Mesendoderm (in vitro differentiated cells): ENCODE results near the gene MBNL2. TPM values are rescaled to one million over a fixed set of nuclear protein-coding genes. Genes with fewer than 3 reads are reported as not detected.

ENCODE experiments used
- DNase-seq: peaks from one replicate; pipeline ENCODE4 v3.0.0; 2013
- H2AK5ac ChIP-seq: 2 replicates; pipeline ENCODE4 v1.6.1; 2013; ENCODE audit warnings: low read length, inconsistent platforms
- H2BK120ac ChIP-seq: 2 replicates; pipeline ENCODE4 v1.6.1; 2013; ENCODE audit warnings: low read depth, mild to moderate bottlenecking, low read length, moderate library complexity, mixed read lengths
- H2BK15ac ChIP-seq: replicated peaks from 2 replicates; pipeline ENCODE4 v1.6.1; 2013; ENCODE audit warnings: low read depth, mild to moderate bottlenecking, moderate library complexity
- H2BK5ac ChIP-seq: 2 replicates; pipeline ENCODE4 v1.6.1; 2013; ENCODE audit warnings: low read length, inconsistent platforms
- H3K18ac ChIP-seq: 2 replicates; pipeline ENCODE4 v1.6.1; 2013; ENCODE audit warnings: mild to moderate bottlenecking, low read length, mixed read lengths
- H3K23ac ChIP-seq: one replicate; pipeline ENCODE4 v1.6.1; 2013; ENCODE audit warnings: low read length
- H3K27ac ChIP-seq: 2 replicates; pipeline ENCODE4 v1.5.1; 2013; ENCODE audit warnings: low read depth, mild to moderate bottlenecking, inconsistent platforms, low read length, moderate library complexity
- H3K27me3 ChIP-seq: 2 replicates; pipeline ENCODE4 v1.6.1; 2013; ENCODE audit warnings: low read length, control low read depth, mild to moderate bottlenecking, inconsistent platforms; ENCODE audit not compliant: insufficient read depth, poor library complexity
- H3K36me3 ChIP-seq: 2 replicates; pipeline ENCODE4 v1.6.1; 2013; ENCODE audit warnings: low read length, inconsistent platforms; ENCODE audit not compliant: control insufficient read depth, insufficient read depth
- H3K4ac ChIP-seq: one replicate; pipeline ENCODE4 v1.6.1; 2013; ENCODE audit warnings: low read depth, mild to moderate bottlenecking, low read length, moderate library complexity
- H3K4me1 ChIP-seq: 2 replicates; pipeline ENCODE4 v1.6.1; 2013; ENCODE audit warnings: low read depth, low read length, inconsistent platforms; ENCODE audit not compliant: control insufficient read depth
- H3K4me2 ChIP-seq: 2 replicates; pipeline ENCODE4 v1.6.1; 2013; ENCODE audit warnings: low read length
- H3K4me3 ChIP-seq: 2 replicates; pipeline ENCODE4 v1.5.1; 2013; ENCODE audit warnings: mild to moderate bottlenecking, low read length
- H3K56ac ChIP-seq: one replicate; pipeline ENCODE4 v1.6.1; 2013; ENCODE audit warnings: low read length
- H3K79me1 ChIP-seq: 2 replicates; pipeline ENCODE4 v1.6.1; 2013; ENCODE audit warnings: low read length, inconsistent platforms
- H3K79me2 ChIP-seq: 2 replicates; pipeline ENCODE4 v1.6.1; 2013; ENCODE audit warnings: mild to moderate bottlenecking, low read length; ENCODE audit not compliant: control insufficient read depth, insufficient read depth
- H3K9ac ChIP-seq: 2 replicates; pipeline ENCODE4 v1.6.1; 2013; ENCODE audit warnings: low read length, inconsistent platforms
- H4K5ac ChIP-seq: one replicate; pipeline ENCODE4 v1.6.1; 2013; ENCODE audit warnings: low read length
- H4K8ac ChIP-seq: one replicate; pipeline ENCODE4 v1.6.1; 2013; ENCODE audit warnings: low read depth, mild to moderate bottlenecking, control low read depth, low read length, moderate library complexity
- WGBS: extraction: QIAGEN DNeasy Blood & Tissue Kit; methylation state at CpG from one replicate; pipeline ENCODE4 v1.1.7; 2013; ENCODE audit warnings: low lambda C conversion rate, missing lambda C conversion rate; ENCODE audit not compliant: insufficient coverage; ENCODE audit errors: extremely low coverage; 5-methylcytosine and 5-hydroxymethylcytosine counted together
- polyA plus RNA-seq, 2 experiments: library from polyadenylated mRNA; stranded (reverse); fragments of 200-250 nt; gene quantifications; one replicate each; pipeline ENCODE4 v1.2.3, GENCODE V29; 2013

The MBNL2 gene, protein sequence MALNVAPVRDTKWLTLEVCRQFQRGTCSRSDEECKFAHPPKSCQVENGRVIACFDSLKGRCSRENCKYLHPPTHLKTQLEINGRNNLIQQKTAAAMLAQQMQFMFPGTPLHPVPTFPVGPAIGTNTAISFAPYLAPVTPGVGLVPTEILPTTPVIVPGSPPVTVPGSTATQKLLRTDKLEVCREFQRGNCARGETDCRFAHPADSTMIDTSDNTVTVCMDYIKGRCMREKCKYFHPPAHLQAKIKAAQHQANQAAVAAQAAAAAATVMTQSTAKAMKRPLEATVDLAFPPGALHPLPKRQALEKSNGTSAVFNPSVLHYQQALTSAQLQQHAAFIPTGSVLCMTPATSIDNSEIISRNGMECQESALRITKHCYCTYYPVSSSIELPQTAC
- 2.0 TPM for polyA plus RNA-seq (2013, experiment 1 of 2)
- 2.2 TPM for polyA plus RNA-seq (2013, experiment 2 of 2)

DNA sequence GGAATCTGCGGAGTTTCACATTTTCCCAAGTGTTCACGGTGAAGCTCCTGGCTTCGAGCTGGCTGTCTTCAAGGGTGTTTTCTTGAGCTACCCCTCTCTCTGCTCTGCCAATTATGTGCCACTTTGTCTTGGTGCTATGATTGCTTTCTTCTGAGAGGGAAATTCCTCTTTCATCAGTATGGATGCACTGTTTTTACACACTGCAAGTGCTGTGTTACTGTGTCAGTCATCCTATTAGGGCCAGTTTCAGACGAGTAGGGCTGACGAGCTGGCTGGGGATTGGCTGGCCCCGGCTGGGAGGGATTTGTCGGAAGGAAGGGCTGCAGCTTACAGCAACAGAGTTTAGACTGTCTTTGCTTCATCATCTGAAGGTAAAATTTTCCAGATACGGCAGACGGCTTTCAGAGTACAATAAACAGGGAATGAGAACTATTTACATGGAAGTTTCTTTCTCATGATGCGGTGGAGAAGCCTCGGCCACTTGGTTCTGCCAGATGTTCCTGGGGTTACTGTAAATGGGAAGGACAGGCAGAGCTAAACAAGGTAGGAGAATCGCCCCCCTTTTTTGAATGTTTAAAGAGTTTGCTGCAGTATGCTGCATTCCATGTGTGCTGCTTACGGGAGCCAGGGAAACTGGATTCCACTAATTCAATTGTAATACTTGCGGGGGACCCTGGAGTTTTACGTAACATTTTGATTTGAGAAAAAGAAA lies at the start of gene MBNL2:
Gene MBNL2 (plus strand): TSS at position 345 of the 712 bp plus-strand sequence. CDS start 53,903 bp downstream, outside the sequence.
- peak within 1 kb of the TSS; percentile 63 for H3K9ac ChIP-seq
- no peaks in the 10 kb centered on the region for H3K79me1 ChIP-seq
- H3K23ac ChIP-seq, result no peak within 1 kb of the TSS
- H3K27ac ChIP-seq, result no peak within 1 kb of the TSS
- H3K56ac ChIP-seq, result peak within 1 kb of the TSS; percentile 80
- H3K79me2 ChIP-seq, result no peaks in the 10 kb centered on the region
- H4K8ac ChIP-seq, result no peak within 1 kb of the TSS
- no peak within 1 kb of the TSS for H2BK120ac ChIP-seq
- no peak within 1 kb of the TSS for H2BK15ac ChIP-seq
- H3K4me2 ChIP-seq, result peak within 1 kb of the TSS; percentile 62
- H3K18ac ChIP-seq, result peak within 1 kb of the TSS; percentile 52
- H3K4ac ChIP-seq, result no peak within 1 kb of the TSS
- peak within 1 kb of the TSS; percentile 36 for H4K5ac ChIP-seq
- H3K27me3 ChIP-seq, result peaks cover 2% of the 10 kb centered on the region
- no peak within 1 kb of the TSS for H2BK5ac ChIP-seq
- H3K4me3 ChIP-seq, result peak within 1 kb of the TSS; percentile 55
- H3K36me3 ChIP-seq, result no peaks in the 10 kb centered on the region
- H2AK5ac ChIP-seq, result no peak within 1 kb of the TSS
- DNase-seq, result peak; percentile 88
- WGBS, result no CpG with 5 or more reads among the region's 15 CpGs
- no peaks in the 10 kb centered on the region for H3K4me1 ChIP-seq

DNA sequence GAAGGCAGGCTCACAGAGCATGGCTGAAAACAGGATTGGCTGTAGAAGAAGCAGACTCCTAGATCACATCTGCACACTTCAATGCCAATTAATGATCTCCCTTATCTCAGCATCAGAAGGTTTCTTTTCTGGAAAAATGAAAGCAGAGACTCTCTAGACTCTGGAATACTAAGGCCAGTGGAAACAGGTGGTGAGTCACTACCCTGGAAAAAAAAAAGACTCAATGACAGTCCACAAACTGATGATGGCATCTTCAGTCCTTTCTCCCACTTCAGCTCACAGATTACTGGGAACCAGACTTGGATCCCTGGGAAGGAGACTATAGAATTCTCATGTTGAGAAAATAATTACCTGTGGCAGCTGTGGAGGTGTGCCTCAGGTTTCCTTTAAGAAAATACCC lies 47.5 kb upstream of the MBNL2 start:
- Histone ChIP-seq H3K79me1 (no peaks in the 10 kb centered on the region), H3K4me1 (no peaks in the 10 kb centered on the region), H3K4me3 (no peak overlapping the region)

DNA sequence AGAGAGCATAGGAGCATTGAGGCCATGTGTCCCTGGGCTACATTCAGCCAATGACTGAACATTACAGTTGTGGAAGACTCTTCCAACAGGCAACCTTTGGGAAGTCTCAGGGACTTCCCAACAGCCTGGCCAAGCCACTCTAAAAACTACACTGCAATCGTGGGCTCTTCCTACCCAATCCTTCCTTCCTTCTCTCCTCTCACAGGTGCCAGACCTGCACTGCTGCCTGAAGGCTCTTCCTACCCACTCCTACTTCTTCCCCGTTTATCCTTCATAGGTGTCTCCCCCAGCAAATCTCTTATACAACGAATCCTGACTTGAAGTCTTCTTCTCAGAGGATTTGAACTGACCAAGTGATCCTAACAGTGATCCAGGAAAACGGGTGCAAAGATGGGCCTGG lies 47.1 kb upstream of the MBNL2 start:
- no peak overlapping the region for H3K4me3 ChIP-seq
- no peak overlapping the region for H2AK5ac ChIP-seq
- H3K4me1 ChIP-seq, result no peaks in the 10 kb centered on the region
- H4K5ac ChIP-seq, result no peak overlapping the region
- no peak overlapping the region for H4K8ac ChIP-seq
- H3K36me3 ChIP-seq, result no peaks in the 10 kb centered on the region
- H3K9ac ChIP-seq, result no peak overlapping the region
- H3K79me1 ChIP-seq, result no peaks in the 10 kb centered on the region
- no CpG with 5 or more reads among the region's 4 CpGs for WGBS
- H3K27me3 ChIP-seq, result no peaks in the 10 kb centered on the region
- no peak overlapping the region for H3K56ac ChIP-seq
- no peak overlapping the region for H2BK5ac ChIP-seq
- H3K18ac ChIP-seq, result no peak overlapping the region
- H3K23ac ChIP-seq, result no peak overlapping the region
- no peaks in the 10 kb centered on the region for H3K79me2 ChIP-seq
- no peak overlapping the region for H3K4me2 ChIP-seq
- no peak overlapping the region for H3K4ac ChIP-seq
- no peak overlapping the region for H2BK120ac ChIP-seq
- H3K27ac ChIP-seq, result no peak overlapping the region
- DNase-seq, result no peak
- H2BK15ac ChIP-seq, result no peak overlapping the region

More for the DNA sequence above, 47.5 kb upstream of the MBNL2 start:
- no peak overlapping the region for H3K9ac ChIP-seq
- H3K4me2 ChIP-seq, result no peak overlapping the region
- H3K4ac ChIP-seq, result no peak overlapping the region
- no peaks in the 10 kb centered on the region for H3K79me2 ChIP-seq
- no peak overlapping the region for H4K8ac ChIP-seq
- no peak overlapping the region for H3K56ac ChIP-seq
- no peak overlapping the region for H2AK5ac ChIP-seq
- H3K23ac ChIP-seq, result no peak overlapping the region
- DNase-seq, result no peak
- no peak overlapping the region for H2BK120ac ChIP-seq
- H2BK5ac ChIP-seq, result no peak overlapping the region
- no peak overlapping the region for H3K18ac ChIP-seq
- no peak overlapping the region for H2BK15ac ChIP-seq
- H3K27ac ChIP-seq, result no peak overlapping the region
- no peaks in the 10 kb centered on the region for H3K27me3 ChIP-seq
- H4K5ac ChIP-seq, result no peak overlapping the region
- no peaks in the 10 kb centered on the region for H3K36me3 ChIP-seq

DNA sequence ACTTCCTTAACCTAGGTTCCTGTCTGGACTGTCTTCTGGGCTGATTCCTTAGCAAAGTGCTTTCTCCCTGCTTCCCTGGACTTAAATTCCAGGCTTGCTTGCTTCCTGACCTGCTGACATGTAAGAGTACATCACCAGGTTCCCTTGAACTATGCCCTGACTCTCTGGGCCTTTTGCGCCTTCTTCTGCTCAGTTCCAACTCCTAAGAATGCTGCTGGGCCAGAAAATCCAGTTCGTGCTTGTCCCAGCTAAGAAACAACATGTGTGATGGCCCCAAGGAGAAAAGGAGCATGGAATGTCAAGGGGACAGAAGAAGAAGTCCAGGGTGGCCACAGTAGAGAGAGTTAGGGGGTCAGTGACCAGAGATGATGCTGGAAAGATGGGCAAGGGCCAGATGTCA lies 42.6 kb upstream of the MBNL2 start:
- H3K27ac ChIP-seq, result no peak overlapping the region
- H3K79me1 ChIP-seq, result no peaks in the 10 kb centered on the region
- no peak overlapping the region for H4K5ac ChIP-seq
- no peaks in the 10 kb centered on the region for H3K36me3 ChIP-seq
- no CpG with 5 or more reads among the region's 2 CpGs for WGBS
- no peak overlapping the region for H3K23ac ChIP-seq
- H3K4me1 ChIP-seq, result no peaks in the 10 kb centered on the region
- no peak overlapping the region for H2BK15ac ChIP-seq
- no peak overlapping the region for H2AK5ac ChIP-seq
- no peak overlapping the region for H3K4me2 ChIP-seq
- H3K79me2 ChIP-seq, result no peaks in the 10 kb centered on the region
- no peak overlapping the region for H3K18ac ChIP-seq
- H4K8ac ChIP-seq, result no peak overlapping the region
- no peak overlapping the region for H3K9ac ChIP-seq
- no peaks in the 10 kb centered on the region for H3K27me3 ChIP-seq
- no peak overlapping the region for H3K56ac ChIP-seq
- no peak overlapping the region for H3K4me3 ChIP-seq
- peak; percentile 21 for DNase-seq
- no peak overlapping the region for H2BK120ac ChIP-seq
- no peak overlapping the region for H2BK5ac ChIP-seq
- no peak overlapping the region for H3K4ac ChIP-seq

DNA sequence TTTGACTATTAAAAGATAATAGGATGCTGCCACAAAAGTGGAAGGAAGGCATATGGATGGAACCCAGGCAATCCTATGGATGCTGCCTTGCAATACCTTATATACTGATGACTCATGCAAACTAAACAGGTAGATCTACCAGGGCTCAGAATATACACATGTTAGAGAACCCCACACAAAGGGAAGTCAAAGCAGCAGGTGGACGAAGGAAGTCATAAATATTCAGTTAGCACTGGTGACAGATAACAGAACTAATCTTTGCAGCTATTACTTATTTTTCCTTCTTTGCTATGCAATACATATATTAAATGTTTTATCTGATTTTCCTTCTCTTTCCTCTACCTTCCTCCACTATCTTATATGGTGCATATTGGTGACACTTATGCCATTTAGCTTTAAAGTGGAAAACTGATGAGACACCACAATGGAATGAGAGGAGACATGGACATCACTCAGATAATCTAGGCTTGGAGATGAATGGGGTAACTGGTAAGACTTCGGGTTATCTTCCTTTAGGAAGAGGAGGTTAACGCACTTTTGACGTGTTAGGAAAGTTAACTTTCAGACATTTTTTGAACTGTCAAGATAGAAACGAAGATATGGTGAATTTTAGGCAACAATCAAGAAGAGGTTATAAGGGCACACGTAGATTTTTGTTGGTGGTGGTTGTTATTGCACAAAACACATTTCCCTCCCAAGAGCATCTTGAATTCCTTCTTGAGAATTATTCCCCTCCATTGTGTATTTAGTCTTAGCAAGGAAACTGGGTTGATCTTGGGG lies 39.8 kb upstream of the MBNL2 start:
- H2BK5ac ChIP-seq, result no peak overlapping the region
- H3K4ac ChIP-seq, result no peak overlapping the region
- no peaks in the 10 kb centered on the region for H3K4me1 ChIP-seq
- no peak overlapping the region for H2BK120ac ChIP-seq
- H3K56ac ChIP-seq, result no peak overlapping the region
- no peak for DNase-seq
- no CpG with 5 or more reads among the region's 6 CpGs for WGBS
- H3K36me3 ChIP-seq, result no peaks in the 10 kb centered on the region
- H4K8ac ChIP-seq, result no peak overlapping the region
- H2AK5ac ChIP-seq, result no peak overlapping the region
- no peak overlapping the region for H3K4me2 ChIP-seq
- H4K5ac ChIP-seq, result no peak overlapping the region
- H3K79me2 ChIP-seq, result no peaks in the 10 kb centered on the region
- no peak overlapping the region for H2BK15ac ChIP-seq
- H3K27ac ChIP-seq, result no peak overlapping the region
- H3K18ac ChIP-seq, result no peak overlapping the region
- H3K23ac ChIP-seq, result no peak overlapping the region
- H3K27me3 ChIP-seq, result no peaks in the 10 kb centered on the region
- no peaks in the 10 kb centered on the region for H3K79me1 ChIP-seq
- H3K9ac ChIP-seq, result no peak overlapping the region
- no peak overlapping the region for H3K4me3 ChIP-seq
